Activated CD8-positive, alpha-beta memory T cell treated with anti-CD3 and anti-CD28 coated beads for 48 hours (primary cell): ENCODE data around the gene UBFD1.
A peak's percentile ranks its signal among the peaks of the same experiment; 100 is the strongest.
"Not testable (repeated sequence)": the region's sequence is repeated elsewhere in the genome, so short reads cannot be mapped to it uniquely, and the experiment has no call there.

Source experiments
- DNase-seq, 3 experiments: peaks; one replicate each; pipeline ENCODE4 v3.0.0-alpha.2; 2020; ENCODE audit warnings: low read depth in 2 of 3, low spot score in 2 of 3

UBFD1 gene

GRCh38 chr16:23564575-23565363 is 7.2 kb downstream of the UBFD1 start:
- no peak for DNase-seq

GRCh38 chr16:23566724-23567123 is 9.2 kb downstream of the UBFD1 start:
- DNase-seq: no peak

GRCh38 chr16:23567602-23568001 is 10.1 kb downstream of the UBFD1 start:
- DNase-seq: no peak

GRCh38 chr16:23570992-23571632 is 13.6 kb downstream of the UBFD1 start:
- no peak for DNase-seq

GRCh38 chr16:23571895-23572294 is 14.4 kb downstream of the UBFD1 start:
- DNase-seq: no peak

- DNase-seq: no peak
Observed at GRCh38 chr16:23572394-23572793, 14.9 kb downstream of the UBFD1 start.

- DNase-seq: no peak
Observed at GRCh38 chr16:23573817-23574216, 16.3 kb downstream of the UBFD1 start.

- DNase-seq: no peak
Observed at GRCh38 chr16:23575834-23576233, 18.3 kb downstream of the UBFD1 start.

GRCh38 chr16:23577493-23577892 is 20.0 kb downstream of the UBFD1 start:
- no peak for DNase-seq

GRCh38 chr16:23578101-23578830 is 20.7 kb downstream of the UBFD1 start:
- no peak for DNase-seq

GRCh38 chr16:23579371-23579770 is 21.8 kb downstream of the UBFD1 start:
- no peak for DNase-seq

GRCh38 chr16:23580391-23580790 is 22.9 kb downstream of the UBFD1 start:
- DNase-seq: no peak

GRCh38 chr16:23581764-23582163 is 24.2 kb downstream of the UBFD1 start:
- DNase-seq: no peak

GRCh38 chr16:23583271-23583670 is 25.7 kb downstream of the UBFD1 start:
- not testable (repeated sequence) for DNase-seq

GRCh38 chr16:23584186-23585076 is 26.9 kb downstream of the UBFD1 start:
- no peak for DNase-seq

- DNase-seq: no peak
Observed at GRCh38 chr16:23587726-23588125, 30.2 kb downstream of the UBFD1 start.

- no peak for DNase-seq
Observed at GRCh38 chr16:23590181-23590580, 32.7 kb downstream of the UBFD1 start.

- no peak for DNase-seq
Observed at GRCh38 chr16:23594186-23594585, 36.7 kb downstream of the UBFD1 start.

GRCh38 chr16:23595246-23595950 is 37.9 kb downstream of the UBFD1 start:
- peak in 1 of 3 experiments; percentile 4 for DNase-seq

- peak; percentile 75 to 81 (median 77) for DNase-seq
Observed at GRCh38 chr16:23595951-23596720, 38.6 kb downstream of the UBFD1 start, which contains the start of gene NDUFAB1. Gene NDUFAB1 (minus strand): TSS chr16:23596316. CDS start chr16:23596290, 26 bp downstream.
